ENCODE data around the gene CYBC1.
"Not testable (repeated sequence)": the region's sequence is repeated elsewhere in the genome, so short reads cannot be mapped to it uniquely, and the experiment has no call there.

Gene CYBC1

DNA sequence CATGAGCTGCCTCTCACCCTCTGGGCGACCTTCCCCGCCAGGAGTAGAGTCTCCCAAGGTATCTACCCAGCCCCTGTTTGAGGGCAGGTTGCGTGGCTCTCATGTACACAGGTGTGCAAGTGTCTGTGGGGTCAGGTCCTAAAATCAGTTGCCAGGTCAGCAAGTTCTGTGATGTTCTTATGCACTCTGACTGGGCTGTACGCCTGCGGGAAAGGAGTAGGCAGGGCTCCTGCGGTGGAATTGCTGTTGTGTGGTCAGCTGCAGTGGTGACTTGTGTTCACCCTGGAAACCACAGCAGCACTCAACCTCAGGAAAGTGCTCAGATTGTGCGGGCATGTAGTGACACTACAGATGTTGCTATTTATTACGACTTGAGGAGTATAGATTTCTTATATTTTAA lies 27.4 kb upstream of the CYBC1 start:
- DNase-seq (ENCODE audit: low spot score) = no peak

DNA sequence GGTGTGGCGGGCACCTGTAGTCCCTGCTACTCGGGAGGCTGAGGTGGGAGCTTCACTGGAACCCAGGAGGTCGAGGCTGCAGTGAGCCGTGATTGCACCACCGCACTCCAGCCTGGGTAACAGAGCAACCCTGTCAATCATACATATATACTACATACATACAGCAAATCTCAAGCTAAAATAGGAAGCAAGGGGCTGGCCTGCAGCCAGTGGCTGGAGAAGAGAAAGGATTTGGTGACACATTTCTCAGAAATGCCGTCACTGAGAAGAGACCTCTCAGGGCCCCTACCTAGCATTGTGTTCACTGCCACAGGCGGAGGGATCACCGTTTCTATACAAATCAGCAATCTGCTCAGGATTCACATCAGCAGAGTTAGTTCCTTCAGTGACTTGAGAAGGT lies 24.9 kb upstream of the CYBC1 start:
- no peak for DNase-seq (ENCODE audit: low spot score)

DNA sequence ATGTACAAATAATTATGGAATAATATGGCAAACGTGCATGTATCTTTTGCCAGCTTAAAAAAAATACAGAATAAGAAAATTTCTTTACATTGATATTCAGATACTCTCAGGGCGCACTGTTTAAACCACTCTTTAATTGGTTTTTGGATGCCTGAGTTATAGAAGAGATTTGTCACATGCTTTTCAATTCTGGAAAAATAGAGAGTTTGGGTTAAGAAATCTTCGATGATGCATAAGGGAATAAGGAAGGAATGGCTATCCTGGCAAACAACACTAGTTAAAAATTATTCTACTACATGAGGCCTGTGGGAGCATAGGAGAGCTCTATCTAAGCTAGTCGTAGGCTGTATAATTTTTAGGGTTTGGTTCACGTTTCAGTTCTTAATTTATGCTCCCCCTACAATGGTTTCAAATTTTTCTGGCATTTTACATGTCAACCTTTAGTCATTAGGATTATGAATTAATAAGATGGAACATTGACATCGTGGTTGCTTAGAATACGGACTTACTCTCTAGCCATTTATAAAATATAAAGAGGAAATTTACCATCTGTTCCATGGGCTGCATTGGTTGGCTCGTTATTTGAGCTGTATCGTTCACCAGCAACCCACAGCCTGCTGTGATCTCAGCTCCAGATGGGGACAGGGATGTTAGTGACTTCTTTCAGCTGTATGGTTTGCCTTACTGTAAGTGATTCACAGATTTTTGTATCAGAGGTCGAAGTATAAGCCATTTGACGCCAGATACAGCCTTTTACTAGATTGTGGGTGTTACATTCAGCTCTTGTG lies 23.9 kb upstream of the CYBC1 start:
- DNase-seq (ENCODE audit: low spot score) = no peak

DNA sequence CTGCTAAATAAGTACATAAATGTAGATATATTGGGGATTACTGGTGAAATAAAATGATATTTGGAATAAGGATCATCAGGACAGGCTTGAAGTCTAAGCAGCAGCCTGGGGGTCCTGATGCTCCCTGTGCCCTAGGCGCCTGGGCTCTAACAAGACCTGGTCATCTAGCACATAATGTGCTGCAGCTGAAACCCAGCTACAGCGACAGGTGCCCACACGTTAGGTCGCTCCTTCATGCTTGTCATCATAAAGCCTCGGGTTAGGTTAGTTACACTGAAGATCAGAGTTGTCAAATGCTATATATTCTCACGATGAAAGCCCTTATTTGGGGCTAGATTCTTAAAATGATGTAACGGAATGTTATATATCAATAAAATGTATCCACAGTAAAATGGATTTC lies 19.5 kb upstream of the CYBC1 start:
- DNase-seq (ENCODE audit: low spot score) = no peak

DNA sequence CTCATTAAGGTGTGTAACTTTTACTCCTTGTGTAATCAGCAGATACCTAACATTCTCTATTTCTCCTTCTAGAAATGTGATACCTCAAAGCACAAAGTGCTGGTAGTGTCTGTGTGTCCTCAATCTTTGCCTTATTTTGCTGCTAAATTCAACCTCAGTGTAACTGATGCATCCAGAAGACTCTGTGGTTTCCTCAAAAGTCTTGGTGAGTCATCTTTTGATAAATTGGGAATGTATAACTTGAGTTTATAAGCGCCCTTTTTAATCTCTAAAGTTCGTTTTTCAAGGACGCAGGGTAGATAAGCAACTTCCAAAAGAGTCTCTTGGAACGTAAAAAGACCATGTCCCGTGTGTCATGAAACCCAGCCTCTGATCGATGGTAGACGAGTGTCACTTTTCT lies 18.1 kb upstream of the CYBC1 start:
- DNase-seq (ENCODE audit: low spot score) = no peak

DNA sequence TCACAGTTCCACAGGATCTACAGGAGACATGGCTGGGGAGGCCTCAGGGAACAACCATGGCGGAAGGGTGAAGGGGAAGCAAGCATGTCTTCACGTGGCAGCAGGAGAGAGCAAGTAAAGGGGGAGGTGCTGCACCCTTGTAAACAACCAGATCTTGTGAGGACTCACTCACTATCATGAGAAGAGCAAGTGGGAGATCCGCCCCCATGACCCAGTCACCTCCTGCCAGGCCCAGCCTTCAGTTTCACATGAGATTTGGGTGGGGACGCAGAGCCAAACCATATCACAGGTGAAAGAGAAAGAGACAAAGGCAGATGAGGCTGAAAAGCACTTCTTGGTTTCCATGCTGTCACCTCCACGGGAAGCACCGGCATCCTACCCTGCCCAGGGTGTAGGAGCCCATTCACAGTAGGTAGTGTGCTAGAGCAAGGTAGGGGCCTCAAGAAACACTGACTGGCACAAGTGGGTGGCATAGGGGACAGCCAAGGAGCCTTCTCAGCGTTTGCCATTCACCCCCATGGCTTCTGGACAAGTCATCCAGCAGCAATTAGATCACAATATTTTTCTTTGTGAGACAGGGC lies 14.6 kb upstream of the CYBC1 start:
- DNase-seq (ENCODE audit: low spot score) = no peak

DNA sequence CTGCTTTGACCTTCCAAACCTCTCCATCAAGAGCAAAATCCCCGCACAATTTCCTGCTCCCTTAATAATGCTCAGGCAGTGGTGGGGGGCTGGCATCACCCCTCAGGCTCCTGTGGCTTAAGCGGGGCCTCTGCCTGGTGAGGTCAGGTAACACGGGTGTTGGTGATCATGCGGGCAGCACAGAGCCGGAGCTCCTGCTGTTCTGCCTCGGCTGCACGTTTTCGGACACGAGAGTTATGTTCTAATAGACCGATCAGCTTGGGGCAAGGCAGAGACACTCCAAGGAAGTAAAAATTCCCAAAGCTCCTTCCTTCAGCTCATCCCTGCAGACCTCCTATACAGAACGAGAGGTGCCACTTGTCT lies 14.0 kb upstream of the CYBC1 start:
- DNase-seq (ENCODE audit: low spot score) = no peak

DNA sequence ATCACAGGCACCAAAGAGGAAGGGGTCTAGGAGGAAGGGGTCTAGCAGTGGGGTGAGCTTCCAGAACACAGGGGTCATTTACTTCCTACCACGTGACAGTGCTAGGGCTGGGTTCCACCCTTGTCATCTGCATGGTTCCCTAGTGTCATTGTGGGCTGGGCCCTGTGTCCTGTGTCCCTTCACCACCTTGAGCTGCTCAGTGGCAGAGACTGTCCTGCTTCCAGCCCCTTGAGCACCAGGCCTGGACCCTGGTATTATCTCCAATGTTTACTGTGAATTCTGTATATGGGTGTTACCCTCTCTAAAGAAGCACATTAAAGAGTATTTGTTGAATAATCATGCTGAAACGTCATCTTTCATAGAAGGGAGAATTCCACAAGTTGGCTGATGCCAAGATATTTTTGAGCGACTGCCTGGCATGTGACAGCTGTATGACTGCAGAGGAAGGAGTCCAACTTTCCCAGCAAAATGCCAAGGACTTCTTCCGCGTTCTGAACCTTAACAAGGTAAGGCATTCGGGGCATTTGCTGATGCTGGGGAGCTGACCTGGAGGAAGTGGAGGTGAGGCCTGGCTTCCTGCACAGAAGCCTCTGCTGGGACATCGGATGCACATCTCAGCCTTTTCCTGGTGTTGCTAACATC lies 13.5 kb upstream of the CYBC1 start:
- DNase-seq (ENCODE audit: low spot score) = no peak

DNA sequence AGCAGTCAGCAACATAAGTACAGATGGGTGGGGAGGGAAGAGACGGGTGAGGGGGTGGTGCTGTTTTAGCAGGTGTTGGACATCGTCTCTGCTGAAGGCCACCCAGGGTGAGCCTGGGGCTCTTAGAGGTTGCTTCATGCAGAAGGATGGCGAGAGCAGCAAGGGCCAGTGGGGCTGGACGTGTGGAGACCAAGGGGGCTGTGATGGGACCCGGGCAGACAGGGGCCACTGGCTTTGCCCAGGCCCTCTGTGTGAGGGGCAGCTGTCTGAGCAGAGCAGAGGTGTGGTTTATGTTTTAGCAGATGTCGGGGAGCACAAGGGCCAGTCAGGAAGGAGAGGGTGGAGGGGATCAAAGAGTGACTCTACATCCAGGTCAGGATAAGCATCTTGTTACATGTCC lies 12.8 kb upstream of the CYBC1 start:
- DNase-seq (ENCODE audit: low spot score) = no peak

DNA sequence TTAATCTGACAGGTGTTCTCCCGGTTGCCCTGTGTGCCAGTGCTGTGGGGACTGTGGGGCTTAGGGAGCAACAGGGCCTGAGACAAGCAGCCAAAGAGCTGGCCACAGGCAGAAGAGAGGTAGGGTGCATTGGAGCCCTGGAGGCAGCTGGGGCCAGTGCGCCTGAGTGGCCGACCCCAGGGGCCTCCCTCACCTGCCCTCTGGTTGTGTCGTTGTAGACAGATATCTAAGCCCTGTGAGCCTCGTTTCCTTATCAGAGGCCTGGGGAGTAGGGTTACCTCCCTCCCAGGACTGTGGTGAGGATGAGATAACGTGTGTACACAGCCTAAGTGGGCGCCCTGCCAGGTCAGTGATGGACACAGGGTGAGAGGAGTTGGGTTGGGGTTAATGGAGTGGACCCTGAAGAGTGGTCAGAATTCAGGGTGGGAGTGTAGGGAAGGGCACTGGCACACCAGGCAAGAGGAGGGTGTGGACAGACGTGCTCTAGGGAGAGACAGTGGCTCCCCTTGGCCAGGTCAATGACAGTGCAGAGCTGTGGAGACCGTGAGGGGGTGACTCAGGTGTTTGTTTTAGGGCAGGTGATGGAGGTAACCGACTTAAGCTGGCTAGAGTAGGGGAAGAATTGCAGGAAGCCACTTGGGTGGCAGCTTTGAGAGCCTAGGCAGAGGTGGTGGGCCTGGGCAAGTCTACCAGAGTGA lies 11.4 kb upstream of the CYBC1 start:
- no peak for DNase-seq (ENCODE audit: low spot score)

DNA sequence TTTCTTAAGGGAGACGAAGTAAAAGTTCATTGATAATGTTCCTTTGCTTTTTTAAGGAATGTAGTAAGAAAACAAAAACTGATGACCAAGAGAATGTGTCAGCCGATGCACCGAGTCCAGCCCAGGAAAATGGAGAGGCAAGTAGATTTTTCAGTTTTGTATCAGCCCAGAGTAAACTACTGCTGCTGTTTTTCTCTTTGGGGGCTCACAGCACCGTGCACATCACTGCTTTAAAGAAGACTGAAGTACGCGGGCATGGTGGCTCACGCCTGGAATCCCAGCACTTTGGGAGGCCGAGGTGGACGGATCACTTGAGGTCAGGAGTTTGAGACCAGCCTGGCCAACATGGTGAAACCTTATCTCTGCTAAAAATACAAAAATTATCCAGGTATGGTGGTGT lies 9.4 kb upstream of the CYBC1 start:
- not testable (repeated sequence) for DNase-seq (ENCODE audit: low spot score)

DNA sequence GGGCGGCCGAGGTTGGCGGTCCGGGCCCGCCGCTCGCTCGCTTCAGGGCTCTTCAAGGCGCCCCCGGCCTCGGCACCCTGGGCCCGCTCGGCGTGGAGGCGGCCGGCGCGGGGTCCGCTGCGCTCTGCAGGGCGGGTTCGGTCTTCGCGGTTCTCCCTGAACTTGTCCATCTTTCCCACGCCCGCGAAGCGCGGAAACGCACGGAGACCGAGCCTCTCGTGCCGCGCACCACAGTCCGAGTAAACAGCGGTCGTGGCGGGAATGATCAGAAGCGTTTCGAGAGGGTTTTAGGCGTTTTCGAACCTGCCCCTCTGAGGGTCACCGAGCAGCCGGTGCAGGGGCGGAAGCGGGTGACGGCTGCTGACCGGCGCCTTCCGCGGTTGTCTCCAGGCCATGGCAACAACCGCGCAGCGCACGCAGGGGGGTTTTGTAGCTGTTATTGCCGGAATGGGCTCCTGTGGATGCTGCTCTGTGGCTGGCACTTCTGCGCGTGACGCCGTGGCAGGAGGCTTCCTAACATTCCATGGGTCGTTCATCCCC lies 8.4 kb upstream of the CYBC1 start:
- peak; percentile 19 for DNase-seq (ENCODE audit: low spot score)

DNA sequence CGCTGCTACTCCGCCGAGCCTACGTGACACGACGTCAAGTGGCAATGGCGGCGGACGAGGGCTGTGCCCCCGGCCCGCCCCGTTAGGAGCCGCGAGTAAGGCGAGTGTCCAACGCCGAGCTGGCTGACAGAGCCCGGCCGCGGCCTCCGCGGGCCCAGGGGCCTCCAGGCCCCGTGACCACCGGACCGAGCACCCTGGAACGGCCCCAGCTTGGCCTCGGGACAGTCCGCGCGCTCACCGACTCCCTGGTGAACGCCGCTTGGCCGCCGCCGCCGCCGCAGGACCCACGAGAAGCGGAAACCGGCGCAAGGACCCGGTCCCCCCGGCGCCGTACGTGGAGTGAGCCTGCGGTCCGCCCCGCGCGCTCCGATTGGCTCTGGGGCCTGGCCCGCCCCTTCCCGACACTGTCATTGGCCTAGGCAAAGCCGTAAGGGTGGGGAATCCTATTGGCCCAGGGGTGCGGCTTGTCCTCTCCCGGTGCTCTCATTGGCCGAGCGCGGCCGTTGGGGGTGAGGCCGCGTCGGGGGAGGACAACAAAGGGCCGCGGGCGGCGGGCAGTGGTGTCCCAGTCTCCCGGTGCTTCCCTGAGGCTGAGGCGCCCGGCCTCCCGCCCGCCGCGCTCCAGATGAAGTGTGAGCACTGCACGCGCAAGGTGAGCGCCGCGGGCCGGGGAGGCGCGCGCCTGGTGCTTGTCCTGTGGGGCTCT lies 7.8 kb upstream of the CYBC1 start, which contains the start of gene NARF:
Gene NARF (plus strand): TSS at position 563 of the 706 bp plus-strand sequence. CDS start 63 bp downstream, at position 626.
- peak; percentile 96 for DNase-seq (ENCODE audit: low spot score)

DNA sequence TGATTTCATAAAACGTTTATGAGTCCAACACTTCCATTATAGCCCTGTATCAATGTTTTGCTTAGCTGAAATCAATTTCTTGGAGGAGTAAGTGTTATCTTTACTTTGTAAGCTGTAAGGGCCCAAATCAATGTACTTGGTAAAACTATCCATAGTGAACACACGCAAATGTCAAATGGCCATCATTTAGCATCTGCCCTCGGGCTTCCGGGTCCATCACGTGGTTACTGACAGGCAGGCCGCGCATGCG lies 7.3 kb upstream of the CYBC1 start:
- peak; percentile 94 for DNase-seq (ENCODE audit: low spot score)

DNA sequence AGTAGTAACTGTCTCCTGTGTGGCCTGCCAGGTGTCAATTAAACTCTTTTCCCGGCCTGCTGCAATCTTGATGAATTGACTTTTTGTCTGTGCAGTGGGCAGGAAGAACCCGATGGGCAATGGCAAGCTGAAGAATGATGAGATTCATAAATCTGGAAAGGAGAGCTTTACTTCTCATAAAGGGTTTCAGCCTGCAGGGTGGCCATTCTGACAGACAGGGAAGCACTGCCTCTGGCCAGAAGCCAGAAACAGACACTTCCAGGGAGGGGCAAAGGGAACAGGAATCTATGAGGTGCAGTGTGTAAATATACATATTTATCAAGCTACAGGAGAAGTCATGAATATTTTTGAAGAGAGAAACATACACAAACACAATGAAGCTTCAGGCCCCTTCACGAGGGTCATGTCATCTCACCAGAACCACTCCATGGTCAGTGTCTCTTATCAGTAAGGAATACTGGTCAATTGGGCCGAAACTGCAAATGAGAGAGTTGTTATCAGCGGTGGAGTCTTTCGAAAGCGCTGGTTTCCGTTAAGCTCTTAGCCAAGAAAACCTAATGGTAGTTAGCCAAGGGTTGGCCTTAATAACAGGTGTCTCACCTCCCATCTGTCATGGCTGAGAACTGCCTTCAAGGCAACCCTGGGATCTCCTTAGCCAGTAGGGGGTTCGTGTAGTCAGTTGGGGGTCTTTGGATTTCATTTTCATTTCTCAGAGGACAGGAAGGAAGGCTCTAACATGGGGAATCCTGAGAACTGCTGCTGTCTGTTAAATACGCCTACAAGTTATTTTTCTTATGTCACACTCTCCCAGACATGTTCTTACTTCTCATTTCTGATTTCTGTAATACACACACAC lies 6.7 kb upstream of the CYBC1 start:
- DNase-seq (ENCODE audit: low spot score) = no peak

DNA sequence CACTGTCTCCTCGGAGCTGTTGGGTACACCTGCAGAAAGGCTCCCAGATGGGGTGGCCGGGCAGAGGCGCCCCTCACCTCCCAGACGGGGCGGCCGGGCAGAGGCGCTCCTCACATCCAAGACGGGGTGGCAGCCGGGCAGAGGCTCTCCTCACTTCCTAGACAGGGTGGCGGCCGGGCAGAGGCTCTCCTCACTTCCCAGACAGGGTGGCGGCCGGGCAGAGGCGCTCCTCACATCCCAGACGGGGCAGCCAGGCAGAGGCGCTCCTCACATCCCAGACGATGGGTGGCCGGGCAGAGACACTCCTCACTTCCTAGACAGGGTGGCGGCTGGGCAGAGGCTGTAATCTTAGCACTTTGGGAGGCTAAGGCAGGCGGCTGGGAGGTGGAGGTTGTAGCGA lies 3.2 kb upstream of the CYBC1 start:
- DNase-seq (ENCODE audit: low spot score) = not testable (repeated sequence)

DNA sequence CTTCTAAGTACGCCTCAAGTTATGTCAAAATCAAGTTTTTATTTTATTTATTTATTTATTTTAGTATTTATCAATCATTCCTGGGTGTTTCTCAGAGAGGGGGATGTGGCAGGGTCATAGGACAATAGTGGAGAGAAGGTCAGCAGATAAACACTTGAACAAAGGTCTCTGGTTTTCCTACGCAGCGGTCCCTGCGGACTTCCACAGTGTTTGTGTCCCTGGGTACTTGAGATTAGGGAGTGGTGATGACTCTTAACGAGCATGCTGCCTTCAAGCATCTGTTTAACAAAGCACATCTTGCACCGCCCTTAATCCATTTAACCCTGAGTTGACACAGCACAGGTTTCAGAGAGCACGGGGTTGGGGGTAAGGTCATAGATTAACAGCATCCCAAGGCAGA lies 2.6 kb upstream of the CYBC1 start:
- DNase-seq (ENCODE audit: low spot score) = not testable (repeated sequence)

DNA sequence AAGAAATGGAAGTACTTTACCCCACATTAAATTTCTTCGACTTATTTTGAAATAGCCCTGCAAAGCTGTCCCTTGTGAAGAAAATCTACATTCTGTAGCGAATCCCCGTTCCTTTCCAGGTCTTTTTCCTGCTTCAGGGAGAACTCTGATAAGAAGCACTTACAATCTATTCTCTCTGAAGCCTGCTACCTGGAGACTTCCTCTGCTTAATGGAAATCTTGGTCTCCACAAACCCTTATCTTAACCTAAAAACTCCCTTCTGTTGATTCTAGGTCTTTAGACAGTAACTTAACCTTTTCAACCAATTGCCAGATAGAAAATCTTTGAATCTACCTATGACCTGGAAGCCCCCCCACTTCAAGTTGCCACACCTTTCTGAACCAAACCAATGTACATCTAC lies 1.6 kb upstream of the CYBC1 start:
- no peak for DNase-seq (ENCODE audit: low spot score)

DNA sequence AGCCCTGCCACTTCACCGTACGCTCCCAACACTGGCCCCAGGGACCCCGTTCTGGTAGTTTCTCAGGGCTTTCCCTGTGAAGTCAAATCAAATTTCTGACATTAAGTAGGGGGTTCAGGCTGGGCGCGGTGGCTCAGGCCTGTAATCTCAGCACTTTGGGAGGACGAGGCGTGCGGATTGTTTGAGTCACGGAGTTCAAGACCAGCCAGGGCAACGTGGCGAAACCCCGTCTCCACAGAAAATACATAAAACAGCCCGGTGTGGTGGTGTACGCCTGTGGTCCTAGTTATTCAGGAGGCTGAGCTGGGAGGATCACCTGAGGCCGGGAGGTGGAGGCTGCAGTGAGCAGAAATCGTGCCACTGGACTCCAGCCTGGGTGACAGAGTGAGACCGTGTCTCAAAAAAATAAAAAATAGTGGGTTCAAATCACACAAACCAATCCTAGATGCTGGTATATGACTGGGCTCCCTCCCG lies 632 bp downstream of the CYBC1 start:
- DNase-seq (ENCODE audit: low spot score) = peak; percentile 30

DNA sequence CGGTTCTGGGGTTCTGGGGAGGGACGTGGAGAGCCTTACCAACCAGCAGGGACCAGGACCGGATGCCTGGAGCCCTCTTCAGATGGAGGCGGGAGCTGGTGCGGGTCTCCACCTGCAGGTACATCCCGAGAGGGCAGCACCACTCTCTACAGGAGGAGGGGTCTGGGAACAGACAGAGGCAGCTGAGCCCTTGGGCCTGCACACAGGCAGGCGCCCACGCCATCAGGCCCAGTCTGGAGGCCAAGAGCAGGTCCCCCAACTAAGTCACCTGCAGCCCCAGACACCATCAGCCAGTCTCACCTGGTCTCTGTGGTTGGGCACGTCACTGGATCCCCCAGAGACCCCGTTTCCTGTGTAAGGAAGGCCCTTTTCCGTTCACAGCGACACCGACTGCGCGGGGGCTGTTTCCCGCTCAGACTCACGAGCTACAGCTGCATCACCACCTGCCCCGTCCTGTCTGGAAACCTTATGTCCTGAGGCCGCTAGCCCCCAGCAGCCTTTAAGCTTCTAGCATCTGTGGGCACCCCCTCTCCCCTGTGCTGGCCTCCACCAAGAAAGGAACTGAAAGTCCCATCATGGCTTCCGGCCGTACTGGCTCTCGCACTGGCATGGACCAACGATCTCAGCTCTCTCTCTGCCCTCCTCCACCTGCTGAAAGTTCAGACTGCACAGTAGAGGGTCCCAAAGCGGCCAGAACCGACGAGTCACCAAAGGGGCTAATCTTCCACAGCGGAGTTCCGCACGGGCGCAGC lies 1.2 kb downstream of the CYBC1 start:
- peak; percentile 68 for DNase-seq (ENCODE audit: low spot score)
